Endodermal cell (in vitro differentiated cells): ENCODE data around the gene REG1B. TPM values are rescaled to one million over a fixed set of nuclear protein-coding genes. Genes with fewer than 3 reads are reported as not detected.
A peak's percentile ranks its signal among the peaks of the same experiment; 100 is the strongest.

Source experiments
- DNase-seq: peaks from one replicate; pipeline ENCODE4 v3.0.0-alpha.2; 2017
- H3K27ac ChIP-seq: 2 replicates; pipeline ENCODE4 v1.5.1; 2013; ENCODE audit warnings: mild to moderate bottlenecking, low read depth, low read length, moderate library complexity
- H3K27me3 ChIP-seq: 2 replicates; pipeline ENCODE4 v1.6.1; 2013; ENCODE audit warnings: mild to moderate bottlenecking, low read length, moderate library complexity; ENCODE audit not compliant: insufficient read depth, control insufficient read depth, poor library complexity, severe bottlenecking
- H3K36me3 ChIP-seq: 2 replicates; pipeline ENCODE4 v1.7.0; 2013; ENCODE audit warnings: mild to moderate bottlenecking, low read length, moderate library complexity; ENCODE audit not compliant: control insufficient read depth, insufficient read depth
- H3K4me1 ChIP-seq: one replicate; pipeline ENCODE4 v1.7.0; 2013; ENCODE audit warnings: low read length; ENCODE audit not compliant: control insufficient read depth, insufficient read depth
- H3K4me3 ChIP-seq: 2 replicates; pipeline ENCODE4 v1.5.1; 2013; ENCODE audit warnings: mild to moderate bottlenecking, low read length, moderate library complexity
- H3K9ac ChIP-seq: 2 replicates; pipeline ENCODE4 v1.6.1; 2013; ENCODE audit warnings: mild to moderate bottlenecking, low read length, moderate library complexity; ENCODE audit not compliant: poor library complexity, severe bottlenecking; ENCODE audit errors: extremely low read depth
- H3K9me3 ChIP-seq: 2 replicates; pipeline ENCODE4 v1.6.1; 2013; ENCODE audit warnings: mild to moderate bottlenecking, low read length, moderate library complexity; ENCODE audit not compliant: control insufficient read depth
- H3K27ac Mint-ChIP-seq: 2 replicates; pipeline ENCODE4 v1.8.0; 2020; ENCODE audit warnings: mixed read lengths
- H3K27me3 Mint-ChIP-seq: 2 replicates; pipeline ENCODE4 v1.8.0; 2021; ENCODE audit warnings: mild to moderate bottlenecking, mixed read lengths; ENCODE audit not compliant: insufficient read depth
- H3K36me3 Mint-ChIP-seq: 2 replicates; pipeline ENCODE4 v1.8.0; 2020; ENCODE audit warnings: low read depth, mixed read lengths
- H3K4me1 Mint-ChIP-seq: 2 replicates; pipeline ENCODE4 v1.8.0; 2020; ENCODE audit warnings: mixed read lengths
- H3K4me3 Mint-ChIP-seq: 2 replicates; pipeline ENCODE4 v1.8.0; 2020; ENCODE audit warnings: mild to moderate bottlenecking, moderate library complexity, mixed read lengths
- H3K9me3 Mint-ChIP-seq: 2 replicates; pipeline ENCODE4 v1.8.0; 2020; ENCODE audit warnings: mild to moderate bottlenecking, mixed read lengths
- WGBS, 2 experiments: methylation state at CpG; one replicate each; pipeline versions ENCODE4 v1.1.5 to v1.1.7; 2013; ENCODE audit warnings: missing lambda C conversion rate in 2 of 2, mixed read lengths in 1 of 2; ENCODE audit not compliant: insufficient coverage in 1 of 2, insufficient read length in 1 of 2; 5-methylcytosine and 5-hydroxymethylcytosine counted together
- total RNA-seq, 2 donors: library from RNA; stranded (reverse); fragmentation: NEBNext Ultra II Directional in 1 of 2; extraction: Animal tissue kit (Norgen Biotek cat#: 25700) in 1 of 2; gene quantifications; 2 replicates in 1 of 2; 3 replicates in 1 of 2; pipeline ENCODE4 v1.2.1, GENCODE V29; 2021
- TF ChIP-seq, protein P1 (sequence below): fragments of 200-600 bp; sonication (generic); conservative IDR thresholded peaks from 2 replicates; pipeline ENCODE4 v1.5.0; 2021; ENCODE audit warnings: antibody characterized with exemption, mild to moderate bottlenecking

REG1B gene
- total RNA-seq, 2 donors from 2014 or later: not detected

DNA sequence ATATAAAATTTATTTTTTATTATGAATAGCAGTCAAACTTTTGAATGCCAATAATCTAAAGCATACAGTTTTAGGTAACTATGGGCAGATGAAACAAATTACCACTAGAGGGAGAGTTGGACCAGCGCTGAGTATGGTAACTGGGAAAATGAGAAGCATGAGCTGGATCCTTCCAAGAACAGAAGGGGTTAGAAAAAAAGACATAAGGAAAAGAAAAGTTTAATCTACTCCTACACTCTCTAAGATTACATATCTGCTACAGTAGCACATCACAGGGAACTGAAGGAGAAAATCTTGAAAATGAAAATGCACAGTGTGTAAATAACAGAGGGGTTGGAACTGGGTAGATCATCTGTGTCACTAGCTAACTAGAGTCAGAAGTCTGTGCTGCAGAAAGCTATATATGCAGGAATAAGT is 46.8 kb downstream of the REG1B start:
- TF ChIP-seq, protein P1, sequence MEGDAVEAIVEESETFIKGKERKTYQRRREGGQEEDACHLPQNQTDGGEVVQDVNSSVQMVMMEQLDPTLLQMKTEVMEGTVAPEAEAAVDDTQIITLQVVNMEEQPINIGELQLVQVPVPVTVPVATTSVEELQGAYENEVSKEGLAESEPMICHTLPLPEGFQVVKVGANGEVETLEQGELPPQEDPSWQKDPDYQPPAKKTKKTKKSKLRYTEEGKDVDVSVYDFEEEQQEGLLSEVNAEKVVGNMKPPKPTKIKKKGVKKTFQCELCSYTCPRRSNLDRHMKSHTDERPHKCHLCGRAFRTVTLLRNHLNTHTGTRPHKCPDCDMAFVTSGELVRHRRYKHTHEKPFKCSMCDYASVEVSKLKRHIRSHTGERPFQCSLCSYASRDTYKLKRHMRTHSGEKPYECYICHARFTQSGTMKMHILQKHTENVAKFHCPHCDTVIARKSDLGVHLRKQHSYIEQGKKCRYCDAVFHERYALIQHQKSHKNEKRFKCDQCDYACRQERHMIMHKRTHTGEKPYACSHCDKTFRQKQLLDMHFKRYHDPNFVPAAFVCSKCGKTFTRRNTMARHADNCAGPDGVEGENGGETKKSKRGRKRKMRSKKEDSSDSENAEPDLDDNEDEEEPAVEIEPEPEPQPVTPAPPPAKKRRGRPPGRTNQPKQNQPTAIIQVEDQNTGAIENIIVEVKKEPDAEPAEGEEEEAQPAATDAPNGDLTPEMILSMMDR: peak; percentile 89
- no peak for DNase-seq
- Mint-ChIP-seq H3K36me3 (no peaks in the 10 kb centered on the region), H3K4me1 (peaks cover 17% of the 10 kb centered on the region), H3K9me3 (no peaks in the 10 kb centered on the region), H3K27ac (no peak overlapping the region), H3K27me3 (peaks cover 20% of the 10 kb centered on the region), H3K4me3 (no peak overlapping the region)
- no peaks in the 10 kb centered on the region for H3K36me3 ChIP-seq
- H3K9ac ChIP-seq: no peak overlapping the region
- peaks cover 3% of the 10 kb centered on the region for H3K4me1 ChIP-seq
- H3K27me3 ChIP-seq: peaks cover 11% of the 10 kb centered on the region
- H3K9me3 ChIP-seq: no peaks in the 10 kb centered on the region
- H3K4me3 ChIP-seq: no peak overlapping the region
- WGBS, 2 experiments: 0% methylated on average over 1 of the region's 1 CpG; no CpG with 5 or more reads in 1 of the 2 experiments
- no peak overlapping the region for H3K27ac ChIP-seq

DNA sequence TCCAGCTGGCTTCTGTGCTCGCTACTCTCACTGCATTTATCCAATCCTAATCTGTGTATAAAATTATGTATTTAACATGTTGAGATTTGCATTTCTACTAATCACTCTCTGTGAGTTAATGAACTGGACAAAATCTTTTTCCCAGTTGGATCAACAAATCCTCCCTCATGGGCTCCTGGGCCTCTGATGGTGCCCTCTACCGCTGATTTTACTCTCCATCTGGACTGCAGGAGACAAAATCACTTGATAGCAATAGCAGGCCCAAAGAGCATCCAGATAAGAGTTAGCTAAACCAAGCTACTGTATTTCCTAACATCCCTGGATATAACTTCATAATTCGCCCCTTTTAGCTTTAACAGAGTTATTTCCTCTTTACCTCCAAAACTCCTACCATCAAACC is 47.8 kb downstream of the REG1B start:
- H3K36me3 Mint-ChIP-seq: no peaks in the 10 kb centered on the region
- H3K27ac ChIP-seq: no peak overlapping the region
- H3K4me1 Mint-ChIP-seq: peaks cover 17% of the 10 kb centered on the region
- no peaks in the 10 kb centered on the region for H3K36me3 ChIP-seq
- WGBS, 2 experiments: 85 to 92% methylated on average over 2 of the region's 3 CpGs
- no peak overlapping the region for H3K4me3 ChIP-seq
- peaks cover under 1% of the 10 kb centered on the region for H3K27me3 ChIP-seq
- no peaks in the 10 kb centered on the region for H3K9me3 ChIP-seq
- peaks cover 3% of the 10 kb centered on the region for H3K4me1 ChIP-seq
- H3K27ac Mint-ChIP-seq: no peak overlapping the region
- H3K9ac ChIP-seq: no peak overlapping the region
- no peak overlapping the region for H3K4me3 Mint-ChIP-seq
- DNase-seq: no peak
- TF ChIP-seq, protein P1: no peak
- peaks cover 13% of the 10 kb centered on the region for H3K27me3 Mint-ChIP-seq
- H3K9me3 Mint-ChIP-seq: no peaks in the 10 kb centered on the region

Other genes with a start within 250 kb of the REG1B start
- gene REG3G, start 62.3 kb downstream of the REG1B start, total RNA-seq: not detected
- not detected for gene REG1A, start 32.5 kb upstream of the REG1B start, total RNA-seq
- gene REG3A, start 71.8 kb upstream of the REG1B start, total RNA-seq: not detected